NT2/D1 (cell line): ENCODE measurements around the gene NPHP1.
"Not testable (repeated sequence)": the region's sequence is repeated elsewhere in the genome, so short reads cannot be mapped to it uniquely, and the experiment has no call there.

ENCODE experiments used
- DNase-seq: peaks from one replicate; pipeline ENCODE4 v3.0.0-alpha.2; 2011; ENCODE audit warnings: low read depth, low spot score
- H3K27me3 ChIP-seq: 2 replicates; pipeline ENCODE4 v1.6.0; 2011; ENCODE audit warnings: mild to moderate bottlenecking; ENCODE audit not compliant: insufficient read length, insufficient read depth
- H3K36me3 ChIP-seq: 2 replicates; pipeline ENCODE4 v1.6.1; 2011; ENCODE audit warnings: mild to moderate bottlenecking, low read length, mixed read lengths; ENCODE audit not compliant: insufficient read depth, insufficient read length
- H3K4me1 ChIP-seq: 2 replicates; pipeline ENCODE4 v1.5.1; 2011; ENCODE audit not compliant: insufficient read depth, insufficient read length
- H3K4me3 ChIP-seq: 2 replicates; pipeline ENCODE4 v1.5.1; 2011; ENCODE audit warnings: low read depth; ENCODE audit not compliant: insufficient read length
- H3K9ac ChIP-seq: 2 replicates; pipeline ENCODE4 v1.6.0; 2011; ENCODE audit warnings: low read depth; ENCODE audit not compliant: insufficient read length
- H3K9me3 ChIP-seq: 2 replicates; pipeline ENCODE4 v1.5.1; 2011; ENCODE audit warnings: mild to moderate bottlenecking, low read length; ENCODE audit not compliant: insufficient read depth
- SUZ12 ChIP-seq: IDR thresholded peaks from 2 replicates; pipeline ENCODE4 v1.6.1; 2011; ENCODE audit not compliant: insufficient read length, insufficient read depth; ENCODE audit errors: extremely low read depth
- YY1 ChIP-seq: IDR thresholded peaks from 2 replicates; pipeline ENCODE4 v1.6.1; 2011; ENCODE audit not compliant: insufficient read length, insufficient read depth
- ZNF274 ChIP-seq: IDR thresholded peaks from 2 replicates; pipeline ENCODE4 v1.6.1; 2011; ENCODE audit warnings: mild to moderate bottlenecking, low read depth, low read length

The NPHP1 gene

GRCh38 chr2:110100480-110100879 lies 104.3 kb downstream of the NPHP1 start:
- TF ChIP-seq YY1 (no peak), ZNF274 (no peak), SUZ12 (no peak)
- H3K36me3 ChIP-seq: no peaks in the 10 kb centered on the region
- no peaks in the 10 kb centered on the region for H3K9me3 ChIP-seq
- H3K4me1 ChIP-seq: peaks cover 5% of the 10 kb centered on the region
- no peak overlapping the region for H3K9ac ChIP-seq
- no peak overlapping the region for H3K4me3 ChIP-seq
- no peaks in the 10 kb centered on the region for H3K27me3 ChIP-seq
- DNase-seq: no peak

- Histone ChIP-seq H3K4me1 (peaks cover 5% of the 10 kb centered on the region), H3K9me3 (no peaks in the 10 kb centered on the region), H3K9ac (no peak overlapping the region), H3K4me3 (no peak overlapping the region), H3K36me3 (no peaks in the 10 kb centered on the region), H3K27me3 (no peaks in the 10 kb centered on the region)
- DNase-seq: no peak
- TF ChIP-seq ZNF274 (no peak), YY1 (no peak), SUZ12 (no peak)
Observed at GRCh38 chr2:110099471-110100225, 105.2 kb downstream of the NPHP1 start.

GRCh38 chr2:110099038-110099425 lies 105.8 kb downstream of the NPHP1 start:
- Histone ChIP-seq H3K36me3 (no peaks in the 10 kb centered on the region), H3K27me3 (no peaks in the 10 kb centered on the region), H3K9ac (no peak overlapping the region), H3K4me1 (peaks cover 5% of the 10 kb centered on the region), H3K4me3 (no peak overlapping the region), H3K9me3 (no peaks in the 10 kb centered on the region)
- TF ChIP-seq SUZ12 (no peak), YY1 (no peak), ZNF274 (no peak)
- DNase-seq: no peak

- DNase-seq: no peak
- Histone ChIP-seq H3K4me1 (peaks cover 5% of the 10 kb centered on the region), H3K9ac (no peak overlapping the region), H3K27me3 (no peaks in the 10 kb centered on the region), H3K9me3 (no peaks in the 10 kb centered on the region), H3K36me3 (no peaks in the 10 kb centered on the region), H3K4me3 (no peak overlapping the region)
- TF ChIP-seq SUZ12 (no peak), ZNF274 (no peak), YY1 (no peak)
Observed at GRCh38 chr2:110097506-110098220, 107.2 kb downstream of the NPHP1 start.

GRCh38 chr2:110095994-110096633 lies 108.7 kb downstream of the NPHP1 start:
- DNase-seq: no peak
- no peaks in the 10 kb centered on the region for H3K36me3 ChIP-seq
- H3K9me3 ChIP-seq: no peaks in the 10 kb centered on the region
- no peak for TF ChIP-seq ZNF274
- TF ChIP-seq SUZ12: no peak
- no peak for TF ChIP-seq YY1
- peaks cover under 1% of the 10 kb centered on the region for H3K4me1 ChIP-seq
- H3K9ac ChIP-seq: no peak overlapping the region
- H3K27me3 ChIP-seq: no peaks in the 10 kb centered on the region
- H3K4me3 ChIP-seq: no peak overlapping the region

- not testable (repeated sequence) for H3K4me3 ChIP-seq, H3K36me3 ChIP-seq, H3K9ac ChIP-seq, H3K4me1 ChIP-seq, H3K27me3 ChIP-seq, H3K9me3 ChIP-seq, DNase-seq
Observed at GRCh38 chr2:110094884-110095534, 109.8 kb downstream of the NPHP1 start.

GRCh38 chr2:110093924-110094323 lies 110.9 kb downstream of the NPHP1 start:
- not testable (repeated sequence) for H3K27me3 ChIP-seq, H3K4me3 ChIP-seq, H3K9ac ChIP-seq, H3K9me3 ChIP-seq, H3K36me3 ChIP-seq, DNase-seq, H3K4me1 ChIP-seq

GRCh38 chr2:110090164-110090563 lies 114.6 kb downstream of the NPHP1 start:
- H3K27me3 ChIP-seq, H3K4me3 ChIP-seq, H3K4me1 ChIP-seq, H3K9me3 ChIP-seq, H3K36me3 ChIP-seq, DNase-seq, H3K9ac ChIP-seq: not testable (repeated sequence)

- H3K27me3 ChIP-seq, H3K9me3 ChIP-seq, DNase-seq, H3K4me1 ChIP-seq, H3K9ac ChIP-seq, H3K36me3 ChIP-seq, H3K4me3 ChIP-seq: not testable (repeated sequence)
Observed at GRCh38 chr2:110083757-110084156, 121.1 kb downstream of the NPHP1 start.

- H3K9me3 ChIP-seq, H3K36me3 ChIP-seq, H3K4me1 ChIP-seq, H3K9ac ChIP-seq, DNase-seq, H3K4me3 ChIP-seq, H3K27me3 ChIP-seq: not testable (repeated sequence)
Observed at GRCh38 chr2:110083162-110083561, 121.7 kb downstream of the NPHP1 start.

GRCh38 chr2:110078104-110078503 lies 126.7 kb downstream of the NPHP1 start:
- not testable (repeated sequence) for H3K9ac ChIP-seq, H3K36me3 ChIP-seq, DNase-seq, H3K4me3 ChIP-seq, H3K4me1 ChIP-seq, H3K9me3 ChIP-seq, H3K27me3 ChIP-seq
